ENCODE measurements around the gene PPP4R1.

Gene PPP4R1

GRCh38 chr18:9539938-9540337, 74.4 kb downstream of the PPP4R1 start:
- no peak for DNase-seq

GRCh38 chr18:9539283-9539682, 75.1 kb downstream of the PPP4R1 start:
- DNase-seq = no peak

- no peak for DNase-seq
Observed at GRCh38 chr18:9537677-9538076, 76.7 kb downstream of the PPP4R1 start.

GRCh38 chr18:9536354-9537152, 77.8 kb downstream of the PPP4R1 start:
- no peak for DNase-seq

GRCh38 chr18:9535430-9535991, 78.8 kb downstream of the PPP4R1 start:
- DNase-seq = no peak

- DNase-seq = no peak
Observed at GRCh38 chr18:9534844-9535243, 79.5 kb downstream of the PPP4R1 start.

- no peak for DNase-seq
Observed at GRCh38 chr18:9531791-9532410, 82.5 kb downstream of the PPP4R1 start.

GRCh38 chr18:9530226-9531009, 83.9 kb downstream of the PPP4R1 start:
- DNase-seq = no peak

GRCh38 chr18:9526458-9526857, 87.9 kb downstream of the PPP4R1 start:
- DNase-seq = no peak

GRCh38 chr18:9522952-9523351, 91.4 kb downstream of the PPP4R1 start:
- DNase-seq = no peak

- no peak for DNase-seq
Observed at GRCh38 chr18:9521770-9522169, 92.6 kb downstream of the PPP4R1 start.

GRCh38 chr18:9520666-9521065, 93.7 kb downstream of the PPP4R1 start:
- no peak for DNase-seq

GRCh38 chr18:9519399-9519798, 95.0 kb downstream of the PPP4R1 start:
- DNase-seq = no peak

- DNase-seq = no peak
Observed at GRCh38 chr18:9517869-9518268, 96.5 kb downstream of the PPP4R1 start.

- no peak for DNase-seq
Observed at GRCh38 chr18:9516437-9517064, 97.8 kb downstream of the PPP4R1 start.

- no peak for DNase-seq
Observed at GRCh38 chr18:9513971-9514512, 100.3 kb downstream of the PPP4R1 start.

GRCh38 chr18:9508446-9509025, 105.8 kb downstream of the PPP4R1 start:
- DNase-seq = no peak

- DNase-seq = no peak
Observed at GRCh38 chr18:9507565-9508088, 106.7 kb downstream of the PPP4R1 start.

- no peak for DNase-seq
Observed at GRCh38 chr18:9506046-9506792, 108.1 kb downstream of the PPP4R1 start.
